K562 (cell line): ENCODE measurements around the gene RAMACL. TPM values are rescaled to one million over a fixed set of nuclear protein-coding genes. Genes with fewer than 3 reads are reported as not detected.

Experiments
- CBX5 ChIP-seq: IDR thresholded peaks from 2 replicates; pipeline ENCODE4 v1.6.1; 2014; ENCODE audit warnings: low read depth, borderline replicate concordance
- CCNT2 ChIP-seq: IDR thresholded peaks from 2 replicates; pipeline ENCODE4 v1.6.1; 2011; ENCODE audit warnings: borderline replicate concordance, low read depth, mild to moderate bottlenecking, moderate library complexity, mixed read lengths, low read length; ENCODE audit not compliant: insufficient read length; ENCODE audit errors: extremely low read depth
- CXXC5 ChIP-seq: fragments of 250-450 bp; sonication (Bioruptor Pico); IDR thresholded peaks from 2 replicates; pipeline ENCODE4 v1.8.0; 2022; ENCODE audit warnings: inconsistent platforms, mild to moderate bottlenecking, moderate library complexity
- ERF ChIP-seq: fragments of 450-650 bp; formaldehyde crosslinking; IDR thresholded peaks from 2 replicates; pipeline ENCODE4 v1.4.0; 2020; ENCODE audit warnings: mild to moderate bottlenecking, mixed read lengths
- GTF2E2 ChIP-seq: fragments of 200-800 bp; sonication (Bioruptor generic); IDR thresholded peaks from 2 replicates; pipeline ENCODE4 v1.6.1; 2016; ENCODE audit warnings: missing genetic modification characterization, missing compliant biosample characterization
- MBD2 ChIP-seq: sonication (generic); IDR thresholded peaks from 2 replicates; pipeline ENCODE4 v1.6.1; 2016; ENCODE audit warnings: low read depth, borderline replicate concordance
- MCM7 ChIP-seq, 2 experiments: fragments of 450-650 bp; IDR thresholded peaks; 2 replicates each; pipeline ENCODE4 v1.6.1; 2016 to 2018
- MIER1 ChIP-seq: fragments of 450-650 bp; IDR thresholded peaks from 2 replicates; pipeline ENCODE4 v1.6.1; 2016; ENCODE audit warnings: antibody characterized with exemption, mild to moderate bottlenecking, low read depth
- NFRKB ChIP-seq: fragments of 450-650 bp; IDR thresholded peaks from 2 replicates; pipeline ENCODE4 v1.6.1; 2016; ENCODE audit warnings: low read depth
- NRF1 ChIP-seq, 2 experiments: fragments of 450-650 bp; IDR thresholded peaks in 1 of 2; conservative IDR thresholded peaks in 1 of 2; 2 replicates each; pipeline ENCODE4 v1.6.1; 2014; ENCODE audit warnings: mild to moderate bottlenecking in 2 of 2
- PCBP1 ChIP-seq: fragments of 200-400 bp; formaldehyde crosslinking; IDR thresholded peaks from 2 replicates; pipeline ENCODE4 v1.6.1; 2018; ENCODE audit warnings: mild to moderate bottlenecking, low read depth, low read length; ENCODE audit not compliant: poor library complexity, severe bottlenecking
- POLR2AphosphoS2 ChIP-seq: IDR thresholded peaks from 2 replicates; pipeline ENCODE4 v1.6.1; 2012; ENCODE audit warnings: low read length, improper control_type of control experiment
- RFX1 ChIP-seq: fragments of 450-650 bp; IDR thresholded peaks from 2 replicates; pipeline ENCODE4 v1.6.1; 2016; ENCODE audit warnings: mild to moderate bottlenecking, moderate library complexity
- SMARCB1 ChIP-seq: IDR thresholded peaks from 2 replicates; pipeline ENCODE4 v1.6.1; 2011; ENCODE audit warnings: improper control_type of control experiment, low read depth; ENCODE audit not compliant: insufficient read length
- ZNF324 ChIP-seq: fragments of 250-450 bp; sonication (Bioruptor Pico); IDR thresholded peaks from 2 replicates; pipeline ENCODE4 v1.4.0; 2020; ENCODE audit warnings: mild to moderate bottlenecking
- ZNF445 ChIP-seq: fragments of 250-450 bp; sonication (Bioruptor Pico); IDR thresholded peaks from 2 replicates; pipeline ENCODE4 v1.4.0; 2020; ENCODE audit warnings: low read depth, mild to moderate bottlenecking, moderate library complexity
- ZNF511 ChIP-seq: sonication (generic); formaldehyde crosslinking; IDR thresholded peaks from 2 replicates; pipeline ENCODE4 v1.8.0; 2022; ENCODE audit warnings: mild to moderate bottlenecking, missing genetic modification reagents
- ZNF639 ChIP-seq, 2 experiments: fragments of 200-800 bp in 1 of 2; sonication (Bioruptor generic) in 1 of 2; sonication (generic) in 1 of 2; formaldehyde crosslinking in 1 of 2; IDR thresholded peaks in 1 of 2; conservative IDR thresholded peaks in 1 of 2; 2 replicates each; pipeline versions ENCODE4 v1.5.0 to v1.6.1; 2016 to 2020; ENCODE audit warnings: missing compliant biosample characterization in 1 of 2, missing genetic modification characterization in 1 of 2, missing genetic modification reagents in 1 of 2
- polyA plus RNA-seq, 8 experiments: library from polyadenylated mRNA; depleted of rRNA in 4 of 8; stranded (reverse) in 5 of 8; unstranded in 3 of 8; fragments of >200 nt; fragmentation: Nextera tagmentation in 2 of 8; fragmentation: Illumina TruSeq in 1 of 8; extraction: Ambion mirVana in 2 of 8; extraction: Trizol in 1 of 8; gene quantifications; 2 replicates each; pipeline versions ENCODE4 v1.2.1 to v1.2.3, GENCODE V29; 2011 to 2014; ENCODE audit warnings: inconsistent platforms in 1 of 8, missing spikeins in 1 of 8
- total RNA-seq, 7 experiments: library from RNA; depleted of rRNA in 6 of 7; stranded (reverse); fragments of >200 nt in 6 of 7; fragmentation: Illumina TruSeq in 2 of 7; extraction: Trizol in 2 of 7; gene quantifications; 2 replicates each; pipeline versions ENCODE4 v1.2.1 to v1.2.3, GENCODE V29; 2011 to 2021; ENCODE audit warnings: low replicate concordance in 1 of 7
- TF ChIP-seq, protein P1 (sequence below): sonication (generic); formaldehyde crosslinking; IDR thresholded peaks from 2 replicates; pipeline ENCODE4 v1.8.1; 2023; ENCODE audit warnings: mild to moderate bottlenecking, missing genetic modification reagents
- TF ChIP-seq, protein P2 (sequence below): conservative IDR thresholded peaks from 2 replicates; pipeline ENCODE4 v1.6.1; 2011; ENCODE audit warnings: low read depth, mild to moderate bottlenecking, low read length; ENCODE audit not compliant: control insufficient read depth

RAMACL gene
- total and polyA plus RNA-seq, 9 of the 15 experiments (the other 6 are each of a cell fraction or from before 2014, with no cell fraction given): 0.11 to 1.7 (median 0.41) TPM; not detected in 1

- TF ChIP-seq ZNF511 (CRISPR knock-in tag): no peak
- no peak for TF ChIP-seq RFX1
- TF ChIP-seq ZNF445 (CRISPR knock-in tag): no peak
- no peak for TF ChIP-seq CBX5
- peak in 1 of 2 experiments; percentile 18; a peak in 1 of 4 replicates for TF ChIP-seq ZNF639 (CRISPR knock-in tag; conservative IDR thresholded peaks at IDR 0.05 in 1 of 2, IDR thresholded peaks at IDR 0.05 in 1 of 2)
- no peak for TF ChIP-seq SMARCB1
- TF ChIP-seq MBD2: no peak
- TF ChIP-seq MCM7 (IDR thresholded peaks at IDR 0.05): no peak
- TF ChIP-seq CCNT2: peak; percentile 23
- no peak for TF ChIP-seq NFRKB
- peak; percentile 62 for TF ChIP-seq CXXC5 (CRISPR knock-in tag)
- TF ChIP-seq, protein P1, sequence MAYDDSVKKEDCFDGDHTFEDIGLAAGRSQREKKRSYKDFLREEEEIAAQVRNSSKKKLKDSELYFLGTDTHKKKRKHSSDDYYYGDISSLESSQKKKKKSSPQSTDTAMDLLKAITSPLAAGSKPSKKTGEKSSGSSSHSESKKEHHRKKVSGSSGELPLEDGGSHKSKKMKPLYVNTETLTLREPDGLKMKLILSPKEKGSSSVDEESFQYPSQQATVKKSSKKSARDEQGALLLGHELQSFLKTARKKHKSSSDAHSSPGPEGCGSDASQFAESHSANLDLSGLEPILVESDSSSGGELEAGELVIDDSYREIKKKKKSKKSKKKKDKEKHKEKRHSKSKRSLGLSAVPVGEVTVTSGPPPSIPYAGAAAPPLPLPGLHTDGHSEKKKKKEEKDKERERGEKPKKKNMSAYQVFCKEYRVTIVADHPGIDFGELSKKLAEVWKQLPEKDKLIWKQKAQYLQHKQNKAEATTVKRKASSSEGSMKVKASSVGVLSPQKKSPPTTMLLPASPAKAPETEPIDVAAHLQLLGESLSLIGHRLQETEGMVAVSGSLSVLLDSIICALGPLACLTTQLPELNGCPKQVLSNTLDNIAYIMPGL: no peak
- TF ChIP-seq POLR2AphosphoS2: no peak
- TF ChIP-seq ZNF324 (CRISPR knock-in tag): no peak
- TF ChIP-seq, protein P2, sequence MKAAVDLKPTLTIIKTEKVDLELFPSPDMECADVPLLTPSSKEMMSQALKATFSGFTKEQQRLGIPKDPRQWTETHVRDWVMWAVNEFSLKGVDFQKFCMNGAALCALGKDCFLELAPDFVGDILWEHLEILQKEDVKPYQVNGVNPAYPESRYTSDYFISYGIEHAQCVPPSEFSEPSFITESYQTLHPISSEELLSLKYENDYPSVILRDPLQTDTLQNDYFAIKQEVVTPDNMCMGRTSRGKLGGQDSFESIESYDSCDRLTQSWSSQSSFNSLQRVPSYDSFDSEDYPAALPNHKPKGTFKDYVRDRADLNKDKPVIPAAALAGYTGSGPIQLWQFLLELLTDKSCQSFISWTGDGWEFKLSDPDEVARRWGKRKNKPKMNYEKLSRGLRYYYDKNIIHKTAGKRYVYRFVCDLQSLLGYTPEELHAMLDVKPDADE: 0 out of 2 replicates have a peak, but pooled peaks have one; percentile 22
- TF ChIP-seq MIER1: no peak
- TF ChIP-seq GTF2E2: no peak
- peak in 1 of 2 experiments; percentile 51; a peak in 2 of 4 replicates for TF ChIP-seq NRF1 (conservative IDR thresholded peaks at IDR 0.05 in 1 of 2, IDR thresholded peaks at IDR 0.05 in 1 of 2)
- peak; percentile 47 for TF ChIP-seq PCBP1
- no peak for TF ChIP-seq ERF (CRISPR knock-in tag)
Observed at GRCh38 chr6:166627875-166628801, 41.7 kb upstream of the RAMACL start (continued).
